ENCODE data around the gene RIMBP2. TPM values are rescaled to one million over a fixed set of nuclear protein-coding genes. Genes with fewer than 3 reads are reported as not detected.

Gene RIMBP2
- polyA plus RNA-seq, 1 donor from 2014 or later = 14.6 TPM

- H4K20me1 ChIP-seq (ENCODE audit: insufficient read depth) = no peaks in the 10 kb centered on the region
- H3K9ac ChIP-seq (ENCODE audit: low read length) = no peak overlapping the region
- no peaks in the 10 kb centered on the region for H3K79me2 ChIP-seq (replicated peaks; ENCODE audit: insufficient read depth, low read length)
- H3K9me3 ChIP-seq (ENCODE audit: low read length) = no peaks in the 10 kb centered on the region
- H3F3A ChIP-seq (ENCODE audit: insufficient read depth, low read length, poor library complexity, severe bottlenecking) = no peaks in the 10 kb centered on the region
- H3K27me3 ChIP-seq (ENCODE audit: insufficient read depth, low read depth, low read length) = no peaks in the 10 kb centered on the region
- no peak overlapping the region for H3K4me2 ChIP-seq (ENCODE audit: low read length)
- no peak overlapping the region for H3K27ac ChIP-seq (ENCODE audit: low read length)
- no peak overlapping the region for H2AFZ ChIP-seq (ENCODE audit: low read depth, low read length)
- H3K4me3 ChIP-seq (ENCODE audit: low read length) = no peak overlapping the region
- H3K36me3 ChIP-seq (ENCODE audit: insufficient read depth, low read length) = no peaks in the 10 kb centered on the region
- TF ChIP-seq REST (IDR thresholded peaks at IDR 0.05; ENCODE audit: borderline replicate concordance) (no peak), SMC3 (conservative IDR thresholded peaks at IDR 0.05; ENCODE audit: poor library complexity) (no peak), TAF1 (IDR thresholded peaks at IDR 0.05; ENCODE audit: low read depth) (no peak), MXI1 (conservative IDR thresholded peaks at IDR 0.05; ENCODE audit: poor library complexity, severe bottlenecking) (no peak), EZH2 (IDR thresholded peaks at IDR 0.05; ENCODE audit: borderline replicate concordance, insufficient read depth, low read length, poor library complexity, severe bottlenecking) (no peak), RAD21 (conservative IDR thresholded peaks at IDR 0.05) (no peak), POLR2AphosphoS5 (IDR thresholded peaks at IDR 0.05) (no peak), EP300 (conservative IDR thresholded peaks at IDR 0.05; ENCODE audit: poor library complexity, severe bottlenecking) (no peak)
- TF ChIP-seq, protein P1, sequence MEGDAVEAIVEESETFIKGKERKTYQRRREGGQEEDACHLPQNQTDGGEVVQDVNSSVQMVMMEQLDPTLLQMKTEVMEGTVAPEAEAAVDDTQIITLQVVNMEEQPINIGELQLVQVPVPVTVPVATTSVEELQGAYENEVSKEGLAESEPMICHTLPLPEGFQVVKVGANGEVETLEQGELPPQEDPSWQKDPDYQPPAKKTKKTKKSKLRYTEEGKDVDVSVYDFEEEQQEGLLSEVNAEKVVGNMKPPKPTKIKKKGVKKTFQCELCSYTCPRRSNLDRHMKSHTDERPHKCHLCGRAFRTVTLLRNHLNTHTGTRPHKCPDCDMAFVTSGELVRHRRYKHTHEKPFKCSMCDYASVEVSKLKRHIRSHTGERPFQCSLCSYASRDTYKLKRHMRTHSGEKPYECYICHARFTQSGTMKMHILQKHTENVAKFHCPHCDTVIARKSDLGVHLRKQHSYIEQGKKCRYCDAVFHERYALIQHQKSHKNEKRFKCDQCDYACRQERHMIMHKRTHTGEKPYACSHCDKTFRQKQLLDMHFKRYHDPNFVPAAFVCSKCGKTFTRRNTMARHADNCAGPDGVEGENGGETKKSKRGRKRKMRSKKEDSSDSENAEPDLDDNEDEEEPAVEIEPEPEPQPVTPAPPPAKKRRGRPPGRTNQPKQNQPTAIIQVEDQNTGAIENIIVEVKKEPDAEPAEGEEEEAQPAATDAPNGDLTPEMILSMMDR (IDR thresholded peaks at IDR 0.05; ENCODE audit: poor library complexity, severe bottlenecking) = no peak
- H3K9me2 ChIP-seq (ENCODE audit: insufficient read depth, low read length) = no peaks in the 10 kb centered on the region
Measured at GRCh38 chr12:130374083-130374482, 342.0 kb downstream of the RIMBP2 start.

DNA sequence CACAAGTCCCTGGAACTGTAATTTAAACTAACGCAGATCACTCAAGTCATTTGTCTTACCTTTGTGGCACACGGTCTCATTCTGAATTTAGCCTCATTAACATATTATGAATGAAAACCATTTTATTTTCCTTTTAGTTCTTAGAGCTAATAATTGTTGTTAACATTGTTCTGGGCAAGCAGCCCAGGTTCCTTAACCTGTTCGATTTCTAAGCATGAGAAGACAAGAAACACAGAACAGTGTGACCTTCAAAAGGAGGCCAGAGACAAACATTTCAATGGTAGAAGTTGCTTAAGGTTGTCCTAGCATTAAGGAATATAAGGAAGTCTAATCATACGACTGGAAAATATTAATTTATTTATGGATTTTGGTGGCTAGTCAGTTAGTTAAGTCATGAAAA, 343.2 kb downstream of the RIMBP2 start:
- TF ChIP-seq MXI1 (conservative IDR thresholded peaks at IDR 0.05; ENCODE audit: poor library complexity, severe bottlenecking) (no peak), RAD21 (conservative IDR thresholded peaks at IDR 0.05) (no peak), TAF1 (IDR thresholded peaks at IDR 0.05; ENCODE audit: low read depth) (no peak), REST (IDR thresholded peaks at IDR 0.05; ENCODE audit: borderline replicate concordance) (no peak)
- H3K36me3 ChIP-seq (ENCODE audit: insufficient read depth, low read length) = no peaks in the 10 kb centered on the region
- H3K9ac ChIP-seq (ENCODE audit: low read length) = no peak overlapping the region

More for the DNA sequence above, 343.2 kb downstream of the RIMBP2 start:
- Histone ChIP-seq H2AFZ (ENCODE audit: low read depth, low read length) (no peak overlapping the region), H3F3A (ENCODE audit: insufficient read depth, low read length, poor library complexity, severe bottlenecking) (no peaks in the 10 kb centered on the region), H3K4me3 (ENCODE audit: low read length) (no peak overlapping the region), H3K4me2 (ENCODE audit: low read length) (no peak overlapping the region), H3K27ac (ENCODE audit: low read length) (no peak overlapping the region), H3K9me3 (ENCODE audit: low read length) (no peaks in the 10 kb centered on the region), H4K20me1 (ENCODE audit: insufficient read depth) (no peaks in the 10 kb centered on the region), H3K9me2 (ENCODE audit: insufficient read depth, low read length) (no peaks in the 10 kb centered on the region), H3K79me2 (replicated peaks; ENCODE audit: insufficient read depth, low read length) (no peaks in the 10 kb centered on the region), H3K27me3 (ENCODE audit: insufficient read depth, low read depth, low read length) (no peaks in the 10 kb centered on the region)

All from neural cell (in vitro differentiated cells).